ENCODE measurements around the gene NR2F1.

DNA sequence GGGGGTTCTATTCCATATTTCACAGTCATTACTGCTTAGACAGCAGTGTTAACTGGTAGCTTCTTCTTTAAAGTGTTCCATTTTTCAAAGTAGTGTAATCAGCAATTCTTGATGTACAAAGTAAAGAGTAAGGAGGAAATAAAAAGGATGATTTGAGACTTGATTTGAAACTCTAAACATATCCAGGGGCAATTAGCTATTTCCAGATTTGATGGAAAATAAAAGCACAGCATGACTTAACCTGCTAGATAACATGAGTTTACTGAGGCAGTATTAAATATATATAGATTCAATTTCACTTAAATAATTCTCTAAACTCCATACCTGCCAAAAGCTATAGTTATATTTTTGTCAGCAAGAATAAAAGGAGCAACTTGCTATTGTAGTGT is 29.8 kb downstream of the NR2F1 start:
- TF ChIP-seq POLR2AphosphoS5 (IDR thresholded peaks at IDR 0.05; ENCODE audit: low read depth, low read length) (no peak), POLR2A (IDR thresholded peaks at IDR 0.05; ENCODE audit: low read depth, low read length) (no peak), PAX5 (IDR thresholded peaks at IDR 0.05; ENCODE audit: insufficient read depth, low read length, severe bottlenecking) (no peak), TAF1 (IDR thresholded peaks at IDR 0.05; ENCODE audit: low read depth, low read length) (no peak), SPI1 (IDR thresholded peaks at IDR 0.05; ENCODE audit: low read depth, low read length) (no peak)
